Astrocyte of the spinal cord (primary cell): ENCODE measurements around the gene TUBGCP2.
A peak's percentile ranks its signal among the peaks of the same experiment; 100 is the strongest.

Experiments
- DNase-seq: peaks from one replicate; pipeline ENCODE4 v3.0.0; 2011; ENCODE audit warnings: low read depth, low spot score
- H3K4me3 ChIP-seq: 2 replicates; pipeline ENCODE4 v1.5.1; 2011; ENCODE audit warnings: low read depth, mild to moderate bottlenecking, low read length, moderate library complexity
- CTCF ChIP-seq: IDR thresholded peaks from 2 replicates; pipeline ENCODE4 v1.5.1; 2012; ENCODE audit warnings: low read depth, mild to moderate bottlenecking, low read length, inconsistent platforms
- in situ Hi-C: cut with HindIII; loops from 2 replicates; pipeline ENCODE4 v1.10.0; 2017; ENCODE audit warnings: low sequenced_read_pairs

The TUBGCP2 gene

GRCh38 chr10:133309720-133310398 lies 1.2 kb upstream of the TUBGCP2 start:
- no peak for TF ChIP-seq CTCF
- in situ Hi-C loops = no loop called here
- H3K4me3 ChIP-seq = no peak overlapping the region
- no peak for DNase-seq

GRCh38 chr10:133309100-133309719 lies 538 bp upstream of the TUBGCP2 start:
- no peak for TF ChIP-seq CTCF
- in situ Hi-C loops = no loop called here
- DNase-seq = peak; percentile 92
- peak overlapping the region; percentile 93 for H3K4me3 ChIP-seq

GRCh38 chr10:133307776-133308420 lies 774 bp downstream of the TUBGCP2 start:
- H3K4me3 ChIP-seq = peak overlapping the region; percentile 93
- DNase-seq = peak; percentile 72
- peak; percentile 83 for TF ChIP-seq CTCF
- in situ Hi-C loops = no loop called here

GRCh38 chr10:133306941-133307379 lies 1.7 kb downstream of the TUBGCP2 start:
- in situ Hi-C loops = no loop called here
- no peak for TF ChIP-seq CTCF
- no peak for DNase-seq
- H3K4me3 ChIP-seq = no peak overlapping the region

- in situ Hi-C loops = no loop called here
- DNase-seq = no peak
- no peak for TF ChIP-seq CTCF
- no peak overlapping the region for H3K4me3 ChIP-seq
Observed at GRCh38 chr10:133306097-133306476, 2.6 kb downstream of the TUBGCP2 start.

- DNase-seq = no peak
- no peak for TF ChIP-seq CTCF
- H3K4me3 ChIP-seq = no peak overlapping the region
- in situ Hi-C loops = no loop called here
Observed at GRCh38 chr10:133303206-133303605, 5.5 kb downstream of the TUBGCP2 start.
